Stimulated activated CD4-positive, alpha-beta T cell treated with anti-CD3 and anti-CD28 coated beads, Interleukin-2, amount 100 ng/mL, for 48 hours (primary cell): ENCODE measurements around the gene CENPB.

ENCODE experiments used
- DNase-seq, 2 donors: peaks; one replicate each; pipeline ENCODE4 v3.0.0-alpha.2; 2020

The CENPB gene

DNA sequence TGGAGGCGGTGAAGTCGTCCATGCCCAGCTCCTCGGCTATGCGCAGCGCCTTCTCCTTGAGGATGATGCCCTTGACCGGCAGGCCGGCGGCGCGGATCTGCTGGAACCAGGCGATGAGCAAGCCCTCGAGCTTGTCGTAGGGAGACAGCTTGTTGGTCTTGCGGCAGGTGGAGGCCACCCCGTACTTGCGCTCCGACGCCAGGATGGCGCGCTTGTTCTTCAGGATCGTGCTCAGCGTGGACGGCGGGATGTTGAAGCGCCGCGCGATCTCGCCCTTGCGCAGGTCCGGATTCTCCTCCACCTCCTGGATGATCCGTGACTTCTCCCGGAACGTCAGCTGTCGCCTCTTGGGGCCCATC, 435 bp downstream of the CENPB start:
- DNase-seq, result no peak

DNA sequence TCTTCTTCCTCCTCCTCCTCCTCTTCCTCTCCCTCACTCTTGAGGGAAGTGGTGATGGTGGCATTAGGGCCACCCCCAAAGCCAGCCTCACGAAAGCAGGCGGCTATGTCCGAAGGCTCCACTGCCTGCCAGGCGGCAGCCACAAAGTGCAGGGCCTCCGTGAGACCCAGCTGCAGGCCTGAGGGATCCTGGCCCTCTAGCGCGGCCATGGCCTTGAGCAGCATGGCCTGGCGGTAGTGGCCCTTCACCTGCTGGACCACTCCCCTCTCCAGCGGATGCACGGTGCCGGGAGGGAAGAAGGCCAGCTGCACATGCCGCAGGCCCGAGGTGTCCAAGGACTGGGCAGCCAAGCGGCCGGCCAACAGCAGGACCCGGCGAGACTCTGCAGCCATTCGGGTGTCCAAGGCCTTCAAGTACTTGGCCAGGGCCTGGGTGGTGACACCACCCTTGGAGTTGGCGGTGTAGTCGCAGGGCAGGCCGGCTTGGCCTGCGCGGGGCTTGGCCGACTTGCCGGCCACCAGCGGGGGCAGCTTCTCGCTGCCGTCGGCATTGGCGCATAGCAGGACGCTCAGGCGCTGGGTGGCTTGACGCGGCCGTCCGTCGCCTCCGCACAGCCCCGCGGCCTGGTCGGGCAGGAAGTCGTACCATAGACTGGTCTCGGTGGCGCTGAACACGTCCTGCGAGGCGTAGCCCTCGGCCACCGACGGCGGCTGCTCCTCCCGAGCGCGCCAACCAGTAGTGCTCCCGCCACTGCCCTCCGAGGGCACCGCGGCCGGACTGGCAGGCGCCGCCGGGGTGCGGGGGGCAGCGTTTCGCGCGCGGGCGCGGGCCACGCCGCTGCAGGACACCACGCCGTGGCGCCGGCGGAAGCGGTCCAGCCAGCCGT, 1.1 kb downstream of the CENPB start:
- DNase-seq, result no peak

GRCh38 chr20:3784863-3785239, 1.7 kb downstream of the CENPB start:
- no peak for DNase-seq

DNA sequence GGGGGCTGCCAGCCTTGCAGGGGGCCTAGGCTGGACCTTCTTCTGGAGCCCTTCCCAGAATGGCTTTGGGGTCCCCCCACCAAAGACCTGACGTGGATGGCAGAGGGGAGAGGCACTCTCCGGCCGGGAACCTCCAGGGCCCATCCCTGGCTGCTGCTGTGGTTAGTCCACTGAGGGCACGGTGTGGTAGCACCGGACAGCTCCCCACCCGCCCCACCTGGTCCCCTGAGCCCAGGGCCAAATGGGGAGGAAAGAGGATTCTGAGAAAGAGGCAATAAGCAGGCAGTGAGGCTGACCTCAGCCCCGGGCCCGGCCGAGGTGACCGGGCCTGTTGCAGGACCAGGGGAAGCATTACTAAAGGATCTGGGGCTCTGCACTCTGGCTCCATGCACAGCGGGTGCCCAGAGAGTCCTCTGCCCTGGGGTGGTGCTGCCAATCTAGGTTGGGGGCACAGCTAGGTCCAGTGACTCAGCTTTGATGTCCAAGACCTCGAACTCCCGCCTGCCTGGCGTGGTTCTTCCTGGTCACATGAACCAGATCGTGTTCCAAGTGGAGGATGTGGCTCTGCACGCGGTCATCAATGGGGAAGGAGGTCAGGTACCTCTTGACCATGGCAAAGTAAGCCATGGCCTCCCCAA, 2.2 kb downstream of the CENPB start:
- no peak for DNase-seq

DNA sequence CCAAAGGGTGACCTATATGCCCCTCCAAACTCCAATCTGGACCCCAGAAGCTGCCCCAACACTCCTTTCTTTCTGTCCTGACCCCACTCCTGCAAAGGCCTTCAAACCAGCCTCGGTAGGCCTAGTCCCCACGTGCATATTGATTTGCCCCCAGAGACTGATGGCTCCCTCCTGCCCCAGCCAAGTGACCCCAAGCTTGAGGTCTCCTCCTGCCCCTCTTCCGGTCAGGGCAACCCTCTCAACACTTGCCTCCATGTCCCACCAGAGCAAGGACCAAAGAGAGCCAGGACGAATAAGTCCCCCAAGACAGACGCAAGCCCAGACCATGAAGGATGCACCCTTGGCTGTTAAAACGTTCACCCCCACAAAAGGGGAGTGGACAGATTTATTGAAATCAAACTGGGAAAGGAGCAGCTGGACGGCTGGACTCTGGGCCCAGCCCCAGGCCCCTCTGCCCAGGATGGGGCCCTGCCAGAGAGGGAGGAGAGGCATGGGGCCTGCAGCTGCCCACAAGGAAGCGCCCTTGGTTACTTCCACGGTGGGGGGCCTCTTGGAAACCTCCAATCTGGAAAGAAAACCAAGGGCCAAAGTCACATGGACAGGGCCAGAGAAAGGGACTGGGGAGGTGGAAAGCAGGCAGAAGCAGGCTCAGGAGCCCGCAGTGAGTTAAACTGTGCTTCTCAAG, 2.9 kb downstream of the CENPB start:
- no peak for DNase-seq

DNA sequence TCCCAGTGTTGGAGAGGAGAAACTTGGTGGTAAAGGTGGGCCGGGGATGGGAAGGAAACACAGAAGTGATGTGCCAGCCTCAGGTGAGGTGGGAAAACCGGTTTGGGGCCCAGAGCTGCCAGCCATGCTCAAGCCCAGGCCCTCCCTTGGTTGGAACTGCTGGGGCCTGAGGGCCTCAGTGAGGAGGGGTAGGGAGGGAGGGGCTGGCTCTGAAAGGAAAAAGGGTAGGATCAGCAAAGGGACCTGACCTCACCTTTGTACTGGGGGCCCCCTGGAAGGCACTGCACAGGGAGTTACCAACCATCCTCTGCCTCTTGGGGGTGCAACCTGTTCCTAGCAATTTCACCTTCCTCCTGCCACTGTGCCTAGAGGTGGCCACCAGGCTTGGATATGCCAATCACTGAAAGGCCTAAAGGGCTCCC, 3.5 kb downstream of the CENPB start:
- no peak for DNase-seq

GRCh38 chr20:3782597-3782996, 3.9 kb downstream of the CENPB start:
- DNase-seq, result no peak

DNA sequence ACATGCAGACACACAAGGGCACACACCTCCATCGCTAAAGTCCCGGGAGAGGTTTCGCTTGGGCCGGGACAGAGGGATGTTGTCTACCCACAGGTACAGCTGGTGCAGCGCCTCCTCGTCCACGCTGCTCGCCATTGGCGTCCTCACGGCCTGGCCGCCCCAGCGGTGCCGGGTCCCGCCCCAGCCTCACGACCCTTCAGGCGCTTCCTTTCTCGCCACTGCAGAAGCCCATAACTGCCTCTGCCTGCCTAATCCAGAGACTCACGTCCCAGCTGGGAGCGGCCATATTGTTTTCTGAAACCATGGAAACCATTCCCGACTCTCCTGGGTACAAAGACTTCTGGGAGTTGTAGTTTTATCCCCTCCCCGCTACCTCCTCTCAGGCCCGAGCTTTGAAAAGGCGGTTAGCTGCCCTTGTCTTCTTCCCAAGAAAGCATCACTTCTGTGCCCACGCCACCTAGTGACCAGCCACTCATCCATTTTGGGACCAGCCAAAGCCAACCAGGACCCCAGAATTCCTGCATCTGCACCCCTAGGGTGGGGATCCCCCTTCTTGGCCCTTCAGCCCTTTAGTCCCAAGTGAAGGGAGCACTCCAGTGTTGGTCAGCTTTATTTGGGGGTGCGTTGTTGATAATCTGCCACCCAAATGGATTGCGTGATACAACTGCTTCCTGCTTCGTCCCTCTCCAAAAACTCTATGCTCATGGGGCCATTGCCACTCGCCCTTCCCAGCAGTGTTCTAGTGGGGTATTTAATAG, 5.2 kb downstream of the CENPB start, which contains the start of gene SPEF1:
Gene SPEF1, minus strand, starts transcription at position 296 of the 758 bp plus-strand sequence. Its CDS starts 161 bp downstream, at position 135.
- no peak for DNase-seq

GRCh38 chr20:3778976-3779375, 7.6 kb downstream of the CENPB start:
- DNase-seq, result no peak

- peak in 1 of 2 donors; percentile 52 for DNase-seq
Observed at GRCh38 chr20:3777716-3778629, 8.6 kb downstream of the CENPB start.

- no peak for DNase-seq
Observed at GRCh38 chr20:3777381-3777715, 9.2 kb downstream of the CENPB start.

GRCh38 chr20:3775457-3776108, 11.0 kb downstream of the CENPB start:
- DNase-seq, result no peak

DNA sequence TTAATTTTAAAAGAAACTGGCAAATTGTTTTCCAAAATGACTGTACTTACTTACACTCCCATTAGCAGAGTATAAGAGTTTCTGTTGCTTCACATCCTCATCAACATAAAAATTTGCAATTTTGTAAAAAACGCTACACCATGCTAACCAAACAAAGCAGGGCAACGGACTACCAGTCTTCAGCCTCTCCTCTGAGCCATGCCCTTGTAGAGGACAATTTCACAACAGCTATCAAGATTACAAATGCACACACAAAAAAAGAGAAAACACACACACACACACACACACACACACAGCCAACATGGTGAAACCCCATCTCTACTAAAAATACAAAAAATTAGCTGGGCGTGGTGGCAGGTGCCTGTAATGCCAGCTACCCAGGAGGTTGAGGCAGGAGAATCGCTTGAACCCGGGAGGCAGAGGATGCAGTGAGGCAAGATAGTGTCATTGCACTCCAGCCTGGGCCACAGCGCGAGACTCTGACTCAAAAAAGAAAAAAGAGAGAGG, 14.9 kb downstream of the CENPB start:
- no peak for DNase-seq

DNA sequence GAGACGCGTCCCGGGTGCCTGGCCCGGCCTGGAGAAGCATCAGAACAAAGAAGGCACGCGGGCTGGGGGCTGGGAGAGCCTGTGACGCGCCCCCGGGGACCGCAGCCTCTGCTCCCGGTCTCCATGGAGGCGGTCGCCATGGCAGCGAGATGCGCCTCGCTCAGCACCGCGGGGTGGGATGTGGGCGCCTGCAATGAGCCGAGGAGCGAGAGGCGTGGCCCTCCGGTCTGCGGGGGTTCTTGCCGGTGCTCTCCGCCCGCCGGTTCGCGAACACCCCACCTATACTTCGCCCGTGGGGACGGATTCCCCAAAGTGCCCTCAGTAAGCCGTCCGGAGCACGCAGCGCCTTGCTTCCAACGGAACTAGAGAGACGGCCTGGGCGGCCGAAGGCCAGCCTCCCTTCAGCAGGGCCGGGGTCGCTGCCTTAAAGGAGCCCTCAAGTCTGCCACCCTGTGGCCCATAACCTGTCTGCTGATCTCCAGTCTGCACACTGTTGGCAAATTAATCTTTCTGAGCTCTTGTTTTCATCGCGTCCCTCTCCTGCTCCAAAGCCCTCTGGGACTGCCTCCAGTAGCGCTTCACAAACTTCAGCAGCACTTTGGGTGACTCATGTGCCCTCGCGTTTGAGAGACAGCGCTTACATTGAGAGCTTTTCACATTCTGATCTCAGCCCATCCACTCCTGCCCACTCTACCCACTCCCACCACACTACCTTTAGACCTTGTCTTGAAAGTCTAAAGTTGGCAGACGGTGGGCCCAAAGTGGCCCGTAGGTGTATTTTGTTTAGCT, 18.0 kb downstream of the CENPB start:
- peak; percentile 57 to 62 for DNase-seq

GRCh38 chr20:3767427-3768341, 18.9 kb downstream of the CENPB start, which contains the start of gene ADISSP:
ADISSP (minus strand) TSS chr20:3767753; CDS start chr20:3760100, 7,653 bp downstream.
- DNase-seq, result peak; percentile 94 to 96

DNA sequence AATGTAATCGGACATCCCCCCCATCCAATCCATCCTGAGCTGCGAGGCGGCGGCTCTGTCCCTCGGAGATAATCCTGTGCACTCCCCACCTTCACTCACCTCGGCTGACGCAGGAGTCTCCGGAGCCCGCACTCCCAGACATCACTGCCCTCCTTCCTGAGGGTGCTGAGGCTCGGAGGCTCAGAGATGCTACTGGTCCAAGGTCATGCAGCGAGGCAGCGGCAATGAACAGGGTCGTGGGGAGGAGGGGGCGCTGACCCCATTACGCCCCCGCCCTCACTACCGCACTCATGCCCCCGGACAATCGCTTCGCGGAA, 19.5 kb downstream of the CENPB start:
- DNase-seq, result no peak

DNA sequence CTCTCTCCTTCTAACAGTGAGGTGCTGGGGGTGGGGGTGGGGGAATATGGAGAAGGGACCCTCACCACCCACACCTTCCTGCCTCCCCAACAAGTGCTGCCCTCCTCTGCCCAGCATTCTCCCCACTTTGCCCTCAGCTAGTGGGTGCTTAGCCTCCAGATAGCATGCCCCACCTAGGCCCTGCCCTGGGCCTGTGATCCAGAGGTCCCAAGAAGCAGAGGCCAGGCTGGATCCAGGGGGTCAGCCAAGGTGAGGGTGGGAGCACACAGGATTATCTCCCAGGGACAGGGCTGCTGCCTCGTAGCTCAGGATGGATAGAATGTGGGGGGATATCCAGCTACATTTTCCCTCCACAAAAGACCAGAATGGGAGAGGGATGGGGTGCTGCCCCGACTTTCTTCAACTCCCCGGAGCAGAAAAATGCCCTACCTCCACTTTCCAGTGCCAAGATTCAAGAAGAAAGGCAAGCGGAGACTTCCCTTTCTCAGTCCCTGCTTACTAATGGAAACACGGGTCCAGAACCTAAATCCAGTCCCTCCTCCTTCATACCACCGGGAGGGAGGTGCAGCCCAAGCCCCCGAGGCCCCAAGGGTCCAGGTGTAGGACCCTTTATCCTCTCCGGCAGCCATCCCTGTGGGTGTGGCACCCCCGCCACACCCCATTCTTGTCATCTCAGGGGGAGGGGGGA, 20.0 kb downstream of the CENPB start:
- DNase-seq, result no peak

GRCh38 chr20:3765171-3765882, 21.2 kb downstream of the CENPB start:
- no peak for DNase-seq
